H9 (cell line): ENCODE data around the gene EPSTI1. TPM values are rescaled to one million over a fixed set of nuclear protein-coding genes. Genes with fewer than 3 reads are reported as not detected.

ENCODE experiments used
- DNase-seq: peaks from one replicate; pipeline ENCODE4 v3.0.0-alpha.2; 2017
- H2AFZ ChIP-seq: one replicate; pipeline ENCODE4 v1.6.1; 2013; ENCODE audit warnings: mild to moderate bottlenecking, low read length, control low read depth, moderate library complexity
- H2AK5ac ChIP-seq: 2 replicates; pipeline ENCODE4 v1.6.1; 2013; ENCODE audit warnings: low read length, control low read depth, mixed read lengths; ENCODE audit not compliant: insufficient read length
- H2BK120ac ChIP-seq: one replicate; pipeline ENCODE4 v1.6.1; 2013; ENCODE audit warnings: low read depth, mild to moderate bottlenecking, low read length, control low read depth, inconsistent platforms; ENCODE audit not compliant: poor library complexity, severe bottlenecking
- H2BK12ac ChIP-seq: 2 replicates; pipeline ENCODE4 v1.6.1; 2013; ENCODE audit warnings: low read length, control low read depth, mixed read lengths, low read depth; ENCODE audit not compliant: insufficient read length
- H2BK15ac ChIP-seq: 2 replicates; pipeline ENCODE4 v1.6.1; 2013; ENCODE audit warnings: low read depth, low read length, control low read depth
- H2BK20ac ChIP-seq: one replicate; pipeline ENCODE4 v1.6.1; 2013; ENCODE audit warnings: low read depth, mild to moderate bottlenecking, low read length, control low read depth, inconsistent platforms; ENCODE audit not compliant: poor library complexity, severe bottlenecking
- H2BK5ac ChIP-seq: 2 replicates; pipeline ENCODE4 v1.6.1; 2013; ENCODE audit warnings: low read length, control low read depth, mixed read lengths; ENCODE audit not compliant: insufficient read length
- H3K14ac ChIP-seq: 2 replicates; pipeline ENCODE4 v1.6.1; 2013; ENCODE audit warnings: low read length, control low read depth; ENCODE audit not compliant: insufficient read depth
- H3K18ac ChIP-seq: 2 replicates; pipeline ENCODE4 v1.6.1; 2013; ENCODE audit warnings: low read depth, mild to moderate bottlenecking, mixed read lengths, low read length, control low read depth; ENCODE audit not compliant: insufficient read length
- H3K23ac ChIP-seq: 2 replicates; pipeline ENCODE4 v1.6.1; 2013; ENCODE audit warnings: low read length, control low read depth, mixed read lengths, low read depth; ENCODE audit not compliant: insufficient read length
- H3K23me2 ChIP-seq: 2 replicates; pipeline ENCODE4 v1.6.1; 2013; ENCODE audit warnings: low read depth, mild to moderate bottlenecking, mixed read lengths, low read length, control low read depth; ENCODE audit not compliant: insufficient read length, poor library complexity, severe bottlenecking
- H3K27ac ChIP-seq: 2 replicates; pipeline ENCODE4 v1.5.1; 2013; ENCODE audit warnings: low read length, control low read depth, mixed read lengths, low read depth; ENCODE audit not compliant: insufficient read length
- H3K27me3 ChIP-seq: 2 replicates; pipeline ENCODE4 v1.6.1; 2013; ENCODE audit warnings: low read length, control low read depth, inconsistent platforms; ENCODE audit not compliant: insufficient read depth
- H3K4ac ChIP-seq: 2 replicates; pipeline ENCODE4 v1.6.1; 2013; ENCODE audit warnings: low read depth, mild to moderate bottlenecking, control low read depth, inconsistent platforms, low read length, moderate library complexity
- H3K4me1 ChIP-seq: 2 replicates; pipeline ENCODE4 v1.6.1; 2013; ENCODE audit warnings: low read length, control low read depth, inconsistent platforms; ENCODE audit not compliant: insufficient read depth
- H3K4me2 ChIP-seq: 2 replicates; pipeline ENCODE4 v1.6.1; 2013; ENCODE audit warnings: low read length, control low read depth, mixed read lengths; ENCODE audit not compliant: insufficient read length, insufficient read depth
- H3K56ac ChIP-seq: 2 replicates; pipeline ENCODE4 v1.6.1; 2013; ENCODE audit warnings: low read depth, mild to moderate bottlenecking, mixed read lengths, low read length, control low read depth; ENCODE audit not compliant: insufficient read length
- H3K79me1 ChIP-seq: 2 replicates; pipeline ENCODE4 v1.6.1; 2013; ENCODE audit warnings: low read depth, mild to moderate bottlenecking, moderate library complexity, low read length, control low read depth, inconsistent platforms; ENCODE audit not compliant: insufficient read depth, poor library complexity, severe bottlenecking
- H3K79me2 ChIP-seq: 2 replicates; pipeline ENCODE4 v1.6.1; 2013; ENCODE audit warnings: low read length, control low read depth, inconsistent platforms; ENCODE audit not compliant: insufficient read depth
- H3K9ac ChIP-seq: 2 replicates; pipeline ENCODE4 v1.6.1; 2013; ENCODE audit warnings: low read length, control low read depth, mixed read lengths; ENCODE audit not compliant: insufficient read length; ENCODE audit errors: extremely low read depth
- H3K9me3 ChIP-seq: one replicate; pipeline ENCODE4 v1.6.1; 2013; ENCODE audit warnings: low read depth, low read length, inconsistent platforms; ENCODE audit not compliant: control insufficient read depth
- H3T11ph ChIP-seq: one replicate; pipeline ENCODE4 v1.6.1; 2013; ENCODE audit warnings: mild to moderate bottlenecking, low read length, control low read depth, inconsistent platforms
- H4K20me1 ChIP-seq: one replicate; pipeline ENCODE4 v1.6.1; 2013; ENCODE audit not compliant: control insufficient read depth, insufficient read length, insufficient read depth
- H4K5ac ChIP-seq: 2 replicates; pipeline ENCODE4 v1.6.1; 2013; ENCODE audit warnings: low read depth, mild to moderate bottlenecking, mixed read lengths, low read length, control low read depth; ENCODE audit not compliant: insufficient read length
- H4K8ac ChIP-seq: replicated peaks from 2 replicates; pipeline ENCODE4 v1.6.1; 2013; ENCODE audit warnings: low read length, control low read depth, mixed read lengths, low read depth; ENCODE audit not compliant: insufficient read length
- H4K91ac ChIP-seq: 2 replicates; pipeline ENCODE4 v1.6.1; 2013; ENCODE audit warnings: low read depth, mild to moderate bottlenecking, moderate library complexity, mixed read lengths, low read length, control low read depth; ENCODE audit not compliant: insufficient read length
- H3K27ac Mint-ChIP-seq, 3 experiments: 2 replicates in 2 of 3; 3 replicates in 1 of 3; pipeline ENCODE4 v1.8.0; 2020 to 2021; ENCODE audit warnings: mixed read lengths in 3 of 3, mild to moderate bottlenecking in 1 of 3, moderate library complexity in 1 of 3
- H3K27me3 Mint-ChIP-seq: 2 replicates; pipeline ENCODE4 v1.8.0; 2021; ENCODE audit warnings: low read depth, mild to moderate bottlenecking, moderate library complexity, mixed read lengths
- H3K36me3 Mint-ChIP-seq, 3 experiments: 2 replicates in 2 of 3; 3 replicates in 1 of 3; pipeline ENCODE4 v1.8.0; 2020 to 2021; ENCODE audit warnings: low read depth in 3 of 3, mixed read lengths in 3 of 3; ENCODE audit not compliant: insufficient read depth in 1 of 3
- H3K4me1 Mint-ChIP-seq, 2 experiments: 2 replicates each; pipeline ENCODE4 v1.8.0; 2020; ENCODE audit warnings: mixed read lengths in 2 of 2
- H3K4me3 Mint-ChIP-seq, 2 experiments: 2 replicates in 1 of 2; 3 replicates in 1 of 2; pipeline ENCODE4 v1.8.0; 2020 to 2021; ENCODE audit warnings: mild to moderate bottlenecking in 2 of 2, mixed read lengths in 2 of 2, moderate library complexity in 1 of 2
- H3K9me3 Mint-ChIP-seq, 2 experiments: 2 replicates in 1 of 2; 3 replicates in 1 of 2; pipeline ENCODE4 v1.8.0; 2020; ENCODE audit warnings: mild to moderate bottlenecking in 2 of 2, mixed read lengths in 2 of 2, moderate library complexity in 1 of 2
- CTCF ChIP-seq: fragments of 200-600 bp; sonication (generic); conservative IDR thresholded peaks from 3 replicates; pipeline ENCODE4 v1.8.0; 2021; ENCODE audit warnings: antibody characterized with exemption, mild to moderate bottlenecking
- WGBS: extraction: QIAGEN DNeasy Blood & Tissue Kit; methylation state at CpG from one replicate; pipeline ENCODE4 v1.1.7; 2013; ENCODE audit warnings: missing lambda C conversion rate, low lambda C conversion rate, mixed read lengths; ENCODE audit not compliant: insufficient read length; ENCODE audit errors: extremely low coverage; 5-methylcytosine and 5-hydroxymethylcytosine counted together
- total RNA-seq: library from RNA; stranded (reverse); gene quantifications from 2 replicates; pipeline ENCODE4 v1.2.1, GENCODE V29; 2021

EPSTI1 gene
- total RNA-seq, 1 experiment from 2014 or later = 0.70 TPM

GRCh38 chr13:42860485-42860884 lies 131.6 kb downstream of the EPSTI1 start:
- no CpG with 5 or more reads among the region's 4 CpGs for WGBS
- Histone ChIP-seq H4K8ac (no peak overlapping the region), H3K27me3 (no peaks in the 10 kb centered on the region), H3K18ac (no peak overlapping the region), H4K5ac (no peak overlapping the region), H2BK5ac (no peak overlapping the region), H2AFZ (no peak overlapping the region), H3K4me2 (no peak overlapping the region), H4K91ac (no peak overlapping the region), H3K23me2 (no peaks in the 10 kb centered on the region), H4K20me1 (no peaks in the 10 kb centered on the region), H3K27ac (no peak overlapping the region), H3K9ac (no peak overlapping the region), H3K9me3 (no peaks in the 10 kb centered on the region), H3K79me2 (no peaks in the 10 kb centered on the region; the same call in 1 of the 2 replicates), H3K14ac (no peak overlapping the region), H2BK15ac (no peak overlapping the region), H2BK20ac (no peak overlapping the region), H3K4ac (no peak overlapping the region), H2BK120ac (no peak overlapping the region), H3K23ac (no peak overlapping the region), H2AK5ac (no peak overlapping the region), H3K79me1 (no peaks in the 10 kb centered on the region), H3T11ph (no peak overlapping the region), H3K56ac (no peak overlapping the region), H3K4me1 (no peaks in the 10 kb centered on the region), H2BK12ac (no peak overlapping the region)
- Mint-ChIP-seq H3K27me3 (no peaks in the 10 kb centered on the region), H3K4me3 (no peak overlapping the region), H3K9me3 (peaks cover 2 to 15% of the 10 kb centered on the region in 2 experiments; a peak in 4 of 5 replicates), H3K4me1 (peaks cover 16 to 19% of the 10 kb centered on the region in 2 experiments), H3K36me3 (peaks cover 52 to 77% (median 67%) of the 10 kb centered on the region in 3 experiments), H3K27ac (no peak overlapping the region)
- no peak for DNase-seq
- TF ChIP-seq CTCF = no peak
